K562 (cell line): ENCODE measurements around the gene TMEM69. TPM values are rescaled to one million over a fixed set of nuclear protein-coding genes. Genes with fewer than 3 reads are reported as not detected.

Source experiments
- ATAC-seq: fragments of 200-7000 bp; cut with Tn5 transposase; 3 replicates; pipeline ENCODE4 v1.9.1; 2020; ENCODE audit warnings: moderate library complexity
- BruUV-seq: library from RNA; stranded (reverse); fragments of 400-500 nt; replicated peaks from 2 replicates; lab custom pipeline; 2021; lab: Mats Ljungman, UMichigan
- CTCF ChIA-PET: fragments of 300-600 bp; formaldehyde crosslinking; extraction: SDS; loops from one replicate; lab custom pipeline; 2021; ENCODE audit warnings: low intra/inter-chr PET ratio; lab: Yijun Ruan, JAX
- POLR2A ChIA-PET: fragments of 300-600, 350-650 bp; sonication (Branson Sonifier 250); formaldehyde crosslinking; extraction: SDS; loops from one replicate; lab custom pipeline; 2021; ENCODE audit warnings: antibody characterized with exemption, inconsistent platforms; lab: Yijun Ruan, JAX
- DNase-seq, 4 experiments: peaks; one replicate each; pipeline versions ENCODE4 v3.0.0 to v3.0.0-alpha.2; 2011 to 2018; ENCODE audit warnings: low spot score in 3 of 4, mixed read lengths in 3 of 4; ENCODE audit errors: extremely low read depth in 1 of 4
- FAIRE-seq: peaks from 2 replicates; lab custom pipeline; 2011; peaks lifted over from hg19 to GRCh38; lab: Jason Lieb, UNC
- H2AFZ ChIP-seq: 2 replicates; pipeline ENCODE4 v1.6.0; 2011; ENCODE audit warnings: low read depth, low read length, control low read depth, inconsistent platforms
- H3K27ac ChIP-seq: fragments of 200-600 bp; 3 replicates; pipeline ENCODE4 v1.8.0; 2011; ENCODE audit warnings: low read depth, mild to moderate bottlenecking, control low read depth, inconsistent platforms, low read length, moderate library complexity, mixed read lengths; ENCODE audit errors: extremely low read depth
- H3K27me3 ChIP-seq, 2 experiments: fragments of 300-600 bp in 1 of 2; 2 replicates in 1 of 2; 3 replicates in 1 of 2; pipeline versions ENCODE4 v1.6.0 to v1.8.0; 2011; ENCODE audit warnings: inconsistent platforms in 2 of 2, low read length in 2 of 2, mild to moderate bottlenecking in 1 of 2, mixed read lengths in 1 of 2, moderate library complexity in 1 of 2; ENCODE audit not compliant: control insufficient read depth in 2 of 2, insufficient read depth in 2 of 2
- H3K36me3 ChIP-seq: fragments of 300-600 bp; 3 replicates; pipeline ENCODE4 v1.8.0; 2011; ENCODE audit warnings: mild to moderate bottlenecking, low read length, inconsistent platforms; ENCODE audit not compliant: control insufficient read depth, insufficient read depth
- H3K4me1 ChIP-seq, 2 experiments: fragments of 200-600 bp in 1 of 2; replicated peaks in 1 of 2; 2 replicates in 1 of 2; 3 replicates in 1 of 2; pipeline versions ENCODE4 v1.5.1 to v1.8.0; 2011; ENCODE audit warnings: inconsistent platforms in 2 of 2, low read length in 2 of 2, mild to moderate bottlenecking in 1 of 2, mixed read lengths in 1 of 2, moderate library complexity in 1 of 2; ENCODE audit not compliant: control insufficient read depth in 2 of 2, insufficient read depth in 2 of 2
- H3K4me2 ChIP-seq: 2 replicates; pipeline ENCODE4 v1.6.1; 2011; ENCODE audit warnings: low read length, control low read depth, inconsistent platforms, mixed read lengths; ENCODE audit not compliant: insufficient read depth
- H3K4me3 ChIP-seq: fragments of 200-600 bp; sonication (generic), shearing (Covaris generic); 2 replicates; pipeline ENCODE4 v1.5.1; 2016; ENCODE audit warnings: control low read depth, inconsistent platforms
- H3K79me2 ChIP-seq: fragments of 200-600 bp; 3 replicates; pipeline ENCODE4 v1.8.0; 2011; ENCODE audit warnings: low read length, inconsistent platforms; ENCODE audit not compliant: control insufficient read depth, insufficient read depth
- H3K9ac ChIP-seq, 2 experiments: 2 replicates each; pipeline versions ENCODE4 v1.6.0 to v1.6.1; 2011; ENCODE audit warnings: low read depth in 2 of 2, low read length in 2 of 2, control low read depth in 1 of 2, inconsistent platforms in 1 of 2, mild to moderate bottlenecking in 1 of 2, mixed read lengths in 1 of 2; ENCODE audit not compliant: insufficient read depth in 1 of 2
- H3K9me1 ChIP-seq: one replicate; pipeline ENCODE4 v1.6.0; 2011; ENCODE audit warnings: inconsistent platforms, mild to moderate bottlenecking, low read length, moderate library complexity; ENCODE audit not compliant: control insufficient read depth, insufficient read depth
- H3K9me3 ChIP-seq: replicated peaks from 2 replicates; pipeline ENCODE4 v1.5.1; 2011; ENCODE audit warnings: low read depth, low read length, inconsistent platforms; ENCODE audit not compliant: control insufficient read depth, insufficient read depth
- H4K20me1 ChIP-seq: replicated peaks from 2 replicates; pipeline ENCODE4 v1.6.1; 2011; ENCODE audit warnings: low read length, inconsistent platforms, mixed read lengths; ENCODE audit not compliant: control insufficient read depth, insufficient read depth
- FIP1L1 ChIP-seq: fragments of 200-400 bp; formaldehyde crosslinking; IDR thresholded peaks from 2 replicates; pipeline ENCODE4 v1.6.1; 2018; ENCODE audit warnings: mild to moderate bottlenecking, low read depth, low read length; ENCODE audit not compliant: poor library complexity, severe bottlenecking
- HINFP ChIP-seq: fragments of 450-650 bp; conservative IDR thresholded peaks from 2 replicates; pipeline ENCODE4 v1.6.1; 2016; ENCODE audit warnings: missing genetic modification characterization, low read depth, mild to moderate bottlenecking, control low read depth, missing compliant biosample characterization
- HLTF ChIP-seq: fragments of 450-650 bp; IDR thresholded peaks from 2 replicates; pipeline ENCODE4 v1.6.1; 2016
- MYC ChIP-seq, 2 experiments: fragments of 250-450 bp in 1 of 2; sonication (Bioruptor Pico) in 1 of 2; IDR thresholded peaks; 2 replicates each; pipeline versions ENCODE4 v1.5.1 to v1.6.1; 2012 to 2021; ENCODE audit warnings: low read depth in 2 of 2, borderline replicate concordance in 1 of 2, improper control_type of control experiment in 1 of 2, low read length in 1 of 2, mild to moderate bottlenecking in 1 of 2, moderate library complexity in 1 of 2
- RBM34 ChIP-seq: fragments of 200-400 bp; formaldehyde crosslinking; IDR thresholded peaks from 2 replicates; pipeline ENCODE4 v1.6.1; 2018; ENCODE audit warnings: low read length, borderline replicate concordance; ENCODE audit not compliant: insufficient read depth
- RFX5 ChIP-seq: IDR thresholded peaks from 2 replicates; pipeline ENCODE4 v1.6.1; 2011; ENCODE audit warnings: low read depth, mild to moderate bottlenecking, improper control_type of control experiment, low read length
- TFAM ChIP-seq: fragments of 250-450 bp; sonication (Bioruptor Pico); conservative IDR thresholded peaks from 2 replicates; pipeline ENCODE4 v1.5.0; 2021; ENCODE audit warnings: mild to moderate bottlenecking, moderate library complexity
- THRAP3 ChIP-seq: fragments of 450-650 bp; IDR thresholded peaks from 2 replicates; pipeline ENCODE4 v1.6.1; 2016; ENCODE audit warnings: mild to moderate bottlenecking, inconsistent platforms, borderline replicate concordance
- ZNF77 ChIP-seq: fragments of 250-450 bp; sonication (Bioruptor Pico); IDR thresholded peaks from 2 replicates; pipeline ENCODE4 v1.5.0; 2020
- WGBS: fragments of 100-300 bp; shearing (Covaris generic); methylation state at CpG from one replicate; pipeline ENCODE4 v1.1.6; 2016; ENCODE audit warnings: low coverage, mixed read lengths; ENCODE audit not compliant: insufficient coverage; ENCODE audit errors: missing lambda C conversion rate; 5-methylcytosine and 5-hydroxymethylcytosine counted together
- in situ Hi-C: fragments of 300-500 bp; cut with MboI; formaldehyde crosslinking; loops from 4 replicates; pipeline ENCODE4 v1.15.0; 2018; ENCODE audit warnings: inconsistent platforms, mixed read lengths
- intact Hi-C: fragments of 100-400 bp; cut with micrococcal nuclease; formaldehyde crosslinking; loops from 2 replicates; pipeline ENCODE4 v1.14.2; 2022
- polyA plus RNA-seq, 8 experiments: library from polyadenylated mRNA; depleted of rRNA in 4 of 8; stranded (reverse) in 5 of 8; unstranded in 3 of 8; fragments of >200 nt; fragmentation: Nextera tagmentation in 2 of 8; fragmentation: Illumina TruSeq in 1 of 8; extraction: Ambion mirVana in 2 of 8; extraction: Trizol in 1 of 8; gene quantifications; 2 replicates each; pipeline versions ENCODE4 v1.2.1 to v1.2.3, GENCODE V29; 2011 to 2014; ENCODE audit warnings: inconsistent platforms in 1 of 8, missing spikeins in 1 of 8
- total RNA-seq, 7 experiments: library from RNA; depleted of rRNA in 6 of 7; stranded (reverse); fragments of >200 nt in 6 of 7; fragmentation: Illumina TruSeq in 2 of 7; extraction: Trizol in 2 of 7; gene quantifications; 2 replicates each; pipeline versions ENCODE4 v1.2.1 to v1.2.3, GENCODE V29; 2011 to 2021; ENCODE audit warnings: low replicate concordance in 1 of 7
- TF ChIP-seq, protein P1 (sequence below): fragments of 150-350 bp; IDR thresholded peaks from 2 replicates; pipeline ENCODE4 v1.6.1; 2014; ENCODE audit warnings: low read depth, mild to moderate bottlenecking, low read length, borderline replicate concordance
- TF ChIP-seq, protein P2 (sequence below): fragments of 250-450 bp; sonication (Bioruptor Pico); IDR thresholded peaks from 2 replicates; pipeline ENCODE4 v1.8.0; 2021; ENCODE audit warnings: moderate library complexity, mild to moderate bottlenecking, inconsistent platforms
- TF ChIP-seq, protein P3 (sequence below): fragments of 450-650 bp; formaldehyde crosslinking; IDR thresholded peaks from 2 replicates; pipeline ENCODE4 v1.4.0; 2022; ENCODE audit warnings: mild to moderate bottlenecking, moderate library complexity
- TF ChIP-seq, protein P4 (sequence below): fragments of 250-450 bp; sonication (Bioruptor Pico); IDR thresholded peaks from 2 replicates; pipeline ENCODE4 v1.4.0; 2020; ENCODE audit warnings: mild to moderate bottlenecking, moderate library complexity, borderline replicate concordance

TMEM69 gene
- total and polyA plus RNA-seq, 9 of the 15 experiments (the other 6 are each of a cell fraction or from before 2014, with no cell fraction given), result 47.3 to 248 (median 103) TPM

- intact Hi-C loops, result no loop called here
- DNase-seq, result no peak
- Histone ChIP-seq H3K9me1 (no peaks in the 10 kb centered on the region), H4K20me1 (peaks cover 11% of the 10 kb centered on the region), H3K27me3 (no peaks in the 10 kb centered on the region), H3K4me1 (0 out of 5 replicates have a peak, but pooled peaks cover 2 to 3% of the 10 kb centered on the region in 2 experiments), H3K27ac (no peak overlapping the region), H3K4me2 (no peak overlapping the region), H3K36me3 (peaks cover 32% of the 10 kb centered on the region; the same call in 1 of the 3 replicates), H3K4me3 (no peak overlapping the region), H3K9ac (no peak overlapping the region), H3K79me2 (peaks cover 99% of the 10 kb centered on the region), H3K9me3 (no peaks in the 10 kb centered on the region), H2AFZ (no peak overlapping the region)
- ATAC-seq, result no peak
- ChIA-PET CTCF (no interaction called here), POLR2A (interaction anchor here (0.8 to 1.2 kb wide), 5 partner anchors 9 to 19 kb away, joined by 3 read pairs; no protein-coding TSS in a partner anchor)
- in situ Hi-C loops, result no loop called here
- no TSS peak for BruUV-seq
- no peak for FAIRE-seq
- 91% methylated on average over 2 of the region's 2 CpGs for WGBS
- TF ChIP-seq, protein P1, sequence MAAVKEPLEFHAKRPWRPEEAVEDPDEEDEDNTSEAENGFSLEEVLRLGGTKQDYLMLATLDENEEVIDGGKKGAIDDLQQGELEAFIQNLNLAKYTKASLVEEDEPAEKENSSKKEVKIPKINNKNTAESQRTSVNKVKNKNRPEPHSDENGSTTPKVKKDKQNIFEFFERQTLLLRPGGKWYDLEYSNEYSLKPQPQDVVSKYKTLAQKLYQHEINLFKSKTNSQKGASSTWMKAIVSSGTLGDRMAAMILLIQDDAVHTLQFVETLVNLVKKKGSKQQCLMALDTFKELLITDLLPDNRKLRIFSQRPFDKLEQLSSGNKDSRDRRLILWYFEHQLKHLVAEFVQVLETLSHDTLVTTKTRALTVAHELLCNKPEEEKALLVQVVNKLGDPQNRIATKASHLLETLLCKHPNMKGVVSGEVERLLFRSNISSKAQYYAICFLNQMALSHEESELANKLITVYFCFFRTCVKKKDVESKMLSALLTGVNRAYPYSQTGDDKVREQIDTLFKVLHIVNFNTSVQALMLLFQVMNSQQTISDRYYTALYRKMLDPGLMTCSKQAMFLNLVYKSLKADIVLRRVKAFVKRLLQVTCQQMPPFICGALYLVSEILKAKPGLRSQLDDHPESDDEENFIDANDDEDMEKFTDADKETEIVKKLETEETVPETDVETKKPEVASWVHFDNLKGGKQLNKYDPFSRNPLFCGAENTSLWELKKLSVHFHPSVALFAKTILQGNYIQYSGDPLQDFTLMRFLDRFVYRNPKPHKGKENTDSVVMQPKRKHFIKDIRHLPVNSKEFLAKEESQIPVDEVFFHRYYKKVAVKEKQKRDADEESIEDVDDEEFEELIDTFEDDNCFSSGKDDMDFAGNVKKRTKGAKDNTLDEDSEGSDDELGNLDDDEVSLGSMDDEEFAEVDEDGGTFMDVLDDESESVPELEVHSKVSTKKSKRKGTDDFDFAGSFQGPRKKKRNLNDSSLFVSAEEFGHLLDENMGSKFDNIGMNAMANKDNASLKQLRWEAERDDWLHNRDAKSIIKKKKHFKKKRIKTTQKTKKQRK, result no peak
- TF ChIP-seq RFX5 (no peak), THRAP3 (no peak), HLTF (no peak), HINFP (tag) (no peak), MYC (IDR thresholded peaks at IDR 0.05; ENCODE audit: low read depth, low read length) (no peak), MYC (CRISPR knock-in tag; IDR thresholded peaks at IDR 0.05; ENCODE audit: borderline replicate concordance, low read depth) (no peak), TFAM (CRISPR knock-in tag) (no peak), RBM34 (no peak), FIP1L1 (no peak), ZNF77 (CRISPR knock-in tag) (no peak)
- TF ChIP-seq, protein P2, sequence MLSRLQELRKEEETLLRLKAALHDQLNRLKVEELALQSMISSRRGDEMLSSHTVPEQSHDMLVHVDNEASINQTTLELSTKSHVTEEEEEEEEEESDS, result no peak
- TF ChIP-seq, protein P3, sequence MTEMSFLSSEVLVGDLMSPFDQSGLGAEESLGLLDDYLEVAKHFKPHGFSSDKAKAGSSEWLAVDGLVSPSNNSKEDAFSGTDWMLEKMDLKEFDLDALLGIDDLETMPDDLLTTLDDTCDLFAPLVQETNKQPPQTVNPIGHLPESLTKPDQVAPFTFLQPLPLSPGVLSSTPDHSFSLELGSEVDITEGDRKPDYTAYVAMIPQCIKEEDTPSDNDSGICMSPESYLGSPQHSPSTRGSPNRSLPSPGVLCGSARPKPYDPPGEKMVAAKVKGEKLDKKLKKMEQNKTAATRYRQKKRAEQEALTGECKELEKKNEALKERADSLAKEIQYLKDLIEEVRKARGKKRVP (CRISPR knock-in tag), result no peak
- TF ChIP-seq, protein P4, sequence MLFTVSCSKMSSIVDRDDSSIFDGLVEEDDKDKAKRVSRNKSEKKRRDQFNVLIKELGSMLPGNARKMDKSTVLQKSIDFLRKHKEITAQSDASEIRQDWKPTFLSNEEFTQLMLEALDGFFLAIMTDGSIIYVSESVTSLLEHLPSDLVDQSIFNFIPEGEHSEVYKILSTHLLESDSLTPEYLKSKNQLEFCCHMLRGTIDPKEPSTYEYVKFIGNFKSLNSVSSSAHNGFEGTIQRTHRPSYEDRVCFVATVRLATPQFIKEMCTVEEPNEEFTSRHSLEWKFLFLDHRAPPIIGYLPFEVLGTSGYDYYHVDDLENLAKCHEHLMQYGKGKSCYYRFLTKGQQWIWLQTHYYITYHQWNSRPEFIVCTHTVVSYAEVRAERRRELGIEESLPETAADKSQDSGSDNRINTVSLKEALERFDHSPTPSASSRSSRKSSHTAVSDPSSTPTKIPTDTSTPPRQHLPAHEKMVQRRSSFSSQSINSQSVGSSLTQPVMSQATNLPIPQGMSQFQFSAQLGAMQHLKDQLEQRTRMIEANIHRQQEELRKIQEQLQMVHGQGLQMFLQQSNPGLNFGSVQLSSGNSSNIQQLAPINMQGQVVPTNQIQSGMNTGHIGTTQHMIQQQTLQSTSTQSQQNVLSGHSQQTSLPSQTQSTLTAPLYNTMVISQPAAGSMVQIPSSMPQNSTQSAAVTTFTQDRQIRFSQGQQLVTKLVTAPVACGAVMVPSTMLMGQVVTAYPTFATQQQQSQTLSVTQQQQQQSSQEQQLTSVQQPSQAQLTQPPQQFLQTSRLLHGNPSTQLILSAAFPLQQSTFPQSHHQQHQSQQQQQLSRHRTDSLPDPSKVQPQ, result no peak
Observed at GRCh38 chr1:45666836-45667235, 21.1 kb upstream of the TMEM69 start.
